ENCODE measurements around the gene ZBTB21.

ZBTB21 gene

DNA sequence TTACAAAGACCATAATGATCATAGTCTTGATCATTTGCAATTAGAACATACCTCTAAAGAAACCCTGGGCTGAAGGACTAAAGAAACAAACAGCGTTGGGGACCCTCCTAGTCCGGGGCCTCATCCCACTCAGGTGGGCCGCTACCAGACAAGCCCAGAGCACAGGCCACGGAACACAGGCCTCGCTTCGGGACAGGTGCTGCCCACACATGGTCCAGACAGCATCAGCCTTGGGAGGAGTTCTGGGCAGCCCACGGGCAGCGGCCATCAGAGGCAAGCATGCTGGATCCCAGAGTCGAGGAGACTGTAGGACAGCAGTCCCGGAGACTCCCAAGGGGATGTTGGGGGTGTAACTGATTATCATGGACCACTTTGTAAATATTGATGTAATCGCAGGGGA lies 61.3 kb downstream of the ZBTB21 start:
- peaks cover 52% of the 10 kb centered on the region for H3K79me2 ChIP-seq (ENCODE audit: control insufficient read depth, low read length)
- no peak overlapping the region for H3K27ac ChIP-seq (ENCODE audit: low read depth, low read length)
- no peaks in the 10 kb centered on the region for H3F3A ChIP-seq (ENCODE audit: control insufficient read depth, insufficient read depth)
- TF ChIP-seq EZH2phosphoT487 (IDR thresholded peaks at IDR 0.05; ENCODE audit: borderline replicate concordance, low read length) = no peak
- TF ChIP-seq, protein P1, sequence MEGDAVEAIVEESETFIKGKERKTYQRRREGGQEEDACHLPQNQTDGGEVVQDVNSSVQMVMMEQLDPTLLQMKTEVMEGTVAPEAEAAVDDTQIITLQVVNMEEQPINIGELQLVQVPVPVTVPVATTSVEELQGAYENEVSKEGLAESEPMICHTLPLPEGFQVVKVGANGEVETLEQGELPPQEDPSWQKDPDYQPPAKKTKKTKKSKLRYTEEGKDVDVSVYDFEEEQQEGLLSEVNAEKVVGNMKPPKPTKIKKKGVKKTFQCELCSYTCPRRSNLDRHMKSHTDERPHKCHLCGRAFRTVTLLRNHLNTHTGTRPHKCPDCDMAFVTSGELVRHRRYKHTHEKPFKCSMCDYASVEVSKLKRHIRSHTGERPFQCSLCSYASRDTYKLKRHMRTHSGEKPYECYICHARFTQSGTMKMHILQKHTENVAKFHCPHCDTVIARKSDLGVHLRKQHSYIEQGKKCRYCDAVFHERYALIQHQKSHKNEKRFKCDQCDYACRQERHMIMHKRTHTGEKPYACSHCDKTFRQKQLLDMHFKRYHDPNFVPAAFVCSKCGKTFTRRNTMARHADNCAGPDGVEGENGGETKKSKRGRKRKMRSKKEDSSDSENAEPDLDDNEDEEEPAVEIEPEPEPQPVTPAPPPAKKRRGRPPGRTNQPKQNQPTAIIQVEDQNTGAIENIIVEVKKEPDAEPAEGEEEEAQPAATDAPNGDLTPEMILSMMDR (IDR thresholded peaks at IDR 0.05; ENCODE audit: low read depth, low read length, poor library complexity, severe bottlenecking) = no peak
- H3K9me3 ChIP-seq (ENCODE audit: control insufficient read depth, insufficient read depth, low read length) = no peaks in the 10 kb centered on the region
- H3K36me3 ChIP-seq (ENCODE audit: control insufficient read depth, low read length) = peaks cover 3% of the 10 kb centered on the region; the same call in 1 of the 2 replicates
- peaks cover 19% of the 10 kb centered on the region for H3K4me1 ChIP-seq (ENCODE audit: control insufficient read depth, low read length)
- H3K27me3 ChIP-seq (ENCODE audit: control insufficient read depth, low read length) = no peaks in the 10 kb centered on the region
- H4K20me1 ChIP-seq (ENCODE audit: control insufficient read depth, insufficient read depth, low read depth, low read length) = no peaks in the 10 kb centered on the region
- no peak overlapping the region for H3K4me2 ChIP-seq (ENCODE audit: low read length)
- no peaks in the 10 kb centered on the region for H3K9me2 ChIP-seq (replicated peaks; ENCODE audit: control insufficient read depth, low read length)
- H3K4me3 ChIP-seq (ENCODE audit: low read length) = no peak overlapping the region

DNA sequence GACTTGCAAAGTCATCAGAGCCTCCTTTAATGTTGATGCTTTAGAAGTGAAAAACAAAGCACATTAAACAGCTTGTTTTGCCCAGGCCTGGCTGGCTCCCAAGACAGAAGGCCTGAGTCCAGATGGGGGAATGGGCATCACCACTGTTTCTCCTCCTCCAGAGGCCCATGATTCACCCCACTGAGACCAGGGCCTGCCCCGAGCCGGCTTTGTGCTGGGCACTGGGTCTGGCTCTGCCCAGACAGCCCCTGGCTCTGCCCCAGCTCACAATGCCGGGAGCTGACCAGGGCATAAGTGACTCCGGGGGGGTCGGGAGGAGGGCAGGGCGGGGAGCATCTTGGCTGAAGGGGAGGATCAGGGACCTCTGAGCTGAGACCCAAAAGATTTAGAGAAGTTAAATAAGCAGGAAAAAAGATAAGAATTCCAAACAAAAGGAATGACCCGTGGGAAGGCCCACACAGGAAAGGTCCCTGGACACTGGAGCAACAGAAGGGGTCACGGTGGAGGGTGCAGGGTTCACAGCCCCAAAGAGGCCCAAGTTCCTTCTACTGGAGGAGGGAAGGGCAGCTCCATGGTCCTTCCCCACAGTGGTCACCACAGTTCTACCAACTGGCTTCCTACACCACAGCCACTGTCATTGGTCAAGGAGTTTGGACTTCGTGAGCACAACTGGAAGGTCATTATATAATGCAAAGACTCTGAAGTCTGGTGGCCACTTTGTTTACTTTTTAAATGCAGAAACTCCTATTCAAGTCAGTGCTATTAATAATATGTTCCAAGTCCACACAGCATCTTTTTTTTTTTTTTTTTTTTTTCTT lies 61.9 kb downstream of the ZBTB21 start:
- Histone ChIP-seq H3K4me2 (ENCODE audit: low read length) (no peak overlapping the region), H3K4me1 (ENCODE audit: control insufficient read depth, low read length) (peaks cover 18% of the 10 kb centered on the region), H3K27ac (ENCODE audit: low read depth, low read length) (no peak overlapping the region), H3K27me3 (ENCODE audit: control insufficient read depth, low read length) (no peaks in the 10 kb centered on the region), H3K4me3 (ENCODE audit: low read length) (no peak overlapping the region), H3K79me2 (ENCODE audit: control insufficient read depth, low read length) (peaks cover 58% of the 10 kb centered on the region), H4K20me1 (ENCODE audit: control insufficient read depth, insufficient read depth, low read depth, low read length) (no peaks in the 10 kb centered on the region), H3K9me2 (replicated peaks; ENCODE audit: control insufficient read depth, low read length) (no peaks in the 10 kb centered on the region), H3K36me3 (ENCODE audit: control insufficient read depth, low read length) (peaks cover 3% of the 10 kb centered on the region; the same call in 1 of the 2 replicates), H3F3A (ENCODE audit: control insufficient read depth, insufficient read depth) (no peaks in the 10 kb centered on the region), H3K9me3 (ENCODE audit: control insufficient read depth, insufficient read depth, low read length) (no peaks in the 10 kb centered on the region)
- TF ChIP-seq, protein P1 (IDR thresholded peaks at IDR 0.05; ENCODE audit: low read depth, low read length, poor library complexity, severe bottlenecking) = no peak
- TF ChIP-seq EZH2phosphoT487 (IDR thresholded peaks at IDR 0.05; ENCODE audit: borderline replicate concordance, low read length) = no peak

DNA sequence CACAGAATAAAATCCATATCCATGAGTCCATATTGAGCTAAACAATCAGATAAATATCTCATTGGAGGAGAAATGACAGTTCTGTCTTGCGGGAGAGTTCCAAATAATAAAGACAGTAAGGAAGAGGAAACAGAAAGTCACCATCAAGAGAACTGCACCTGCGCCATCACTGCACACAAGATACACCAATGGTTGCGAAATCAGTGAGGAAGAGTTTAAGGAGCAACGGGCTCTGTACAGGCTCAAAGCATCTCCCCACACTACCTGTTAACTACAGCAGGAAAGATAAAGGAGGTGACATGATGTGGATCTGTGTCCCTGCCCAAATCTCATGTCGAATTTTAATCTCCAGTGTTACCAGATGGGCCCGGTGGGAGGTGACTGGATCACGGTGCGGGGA lies 64.2 kb downstream of the ZBTB21 start:
- Histone ChIP-seq H3K4me2 (ENCODE audit: low read length) (no peak overlapping the region), H3K27ac (ENCODE audit: low read depth, low read length) (no peak overlapping the region), H4K20me1 (ENCODE audit: control insufficient read depth, insufficient read depth, low read depth, low read length) (no peaks in the 10 kb centered on the region), H3F3A (ENCODE audit: control insufficient read depth, insufficient read depth) (no peaks in the 10 kb centered on the region), H3K4me1 (ENCODE audit: control insufficient read depth, low read length) (peaks cover 6% of the 10 kb centered on the region; the same call in 1 of the 2 replicates), H3K4me3 (ENCODE audit: low read length) (no peak overlapping the region), H3K9me3 (ENCODE audit: control insufficient read depth, insufficient read depth, low read length) (no peaks in the 10 kb centered on the region), H3K9me2 (replicated peaks; ENCODE audit: control insufficient read depth, low read length) (no peaks in the 10 kb centered on the region), H3K36me3 (ENCODE audit: control insufficient read depth, low read length) (peaks cover 3% of the 10 kb centered on the region; the same call in 1 of the 2 replicates), H3K79me2 (ENCODE audit: control insufficient read depth, low read length) (peaks cover 44% of the 10 kb centered on the region), H3K27me3 (ENCODE audit: control insufficient read depth, low read length) (no peaks in the 10 kb centered on the region)
- no peak for TF ChIP-seq EZH2phosphoT487 (IDR thresholded peaks at IDR 0.05; ENCODE audit: borderline replicate concordance, low read length)
- TF ChIP-seq, protein P1 (IDR thresholded peaks at IDR 0.05; ENCODE audit: low read depth, low read length, poor library complexity, severe bottlenecking) = no peak

Measured in DOHH2 (cell line).